K562 (cell line): ENCODE data around the gene PCDH1. TPM values are rescaled to one million over a fixed set of nuclear protein-coding genes. Genes with fewer than 3 reads are reported as not detected.
A peak's percentile ranks its signal among the peaks of the same experiment; 100 is the strongest.

Source experiments
- ADNP ChIP-seq: fragments of 200-800 bp; sonication (Bioruptor generic); IDR thresholded peaks from 2 replicates; pipeline ENCODE4 v1.6.1; 2016; ENCODE audit warnings: missing genetic modification characterization, missing compliant biosample characterization
- ARHGAP35 ChIP-seq: fragments of 450-650 bp; IDR thresholded peaks from 2 replicates; pipeline ENCODE4 v1.6.1; 2018; ENCODE audit not compliant: partially characterized antibody
- ARNT ChIP-seq, 2 experiments: fragments of 450-650 bp; IDR thresholded peaks; 2 replicates each; pipeline ENCODE4 v1.6.1; 2016; ENCODE audit warnings: mild to moderate bottlenecking in 1 of 2
- E4F1 ChIP-seq: fragments of 250-450 bp; sonication (Bioruptor Pico); IDR thresholded peaks from 2 replicates; pipeline ENCODE4 v1.5.0; 2021; ENCODE audit warnings: mild to moderate bottlenecking, borderline replicate concordance
- ESRRA ChIP-seq: fragments of 450-650 bp; IDR thresholded peaks from 2 replicates; pipeline ENCODE4 v1.6.1; 2014; ENCODE audit warnings: low read depth, mild to moderate bottlenecking, moderate library complexity, borderline replicate concordance
- ETS1 ChIP-seq: conservative IDR thresholded peaks from 2 replicates; pipeline ENCODE4 v1.6.1; 2011; ENCODE audit warnings: low read depth, mild to moderate bottlenecking, low read length; ENCODE audit not compliant: control insufficient read depth
- FOXA3 ChIP-seq, 2 experiments: fragments of 450-650 bp in 1 of 2; sonication (generic) in 1 of 2; formaldehyde crosslinking; IDR thresholded peaks in 1 of 2; conservative IDR thresholded peaks in 1 of 2; 2 replicates each; pipeline versions ENCODE4 v1.4.0 to v1.8.0; 2020 to 2022; ENCODE audit warnings: mild to moderate bottlenecking in 2 of 2, missing genetic modification reagents in 1 of 2
- HDAC2 ChIP-seq: fragments of 450-650 bp; IDR thresholded peaks from 2 replicates; pipeline ENCODE4 v1.6.1; 2016; ENCODE audit warnings: mild to moderate bottlenecking
- KLF13 ChIP-seq: fragments of 450-650 bp; IDR thresholded peaks from 2 replicates; pipeline ENCODE4 v1.6.1; 2016; ENCODE audit warnings: missing genetic modification characterization, low read depth, mild to moderate bottlenecking, missing compliant biosample characterization, moderate library complexity, borderline replicate concordance
- MAFF ChIP-seq: IDR thresholded peaks from 2 replicates; pipeline ENCODE4 v1.6.1; 2012; ENCODE audit warnings: low read length, improper control_type of control experiment
- MXD1 ChIP-seq: fragments of 250-450 bp; sonication (Bioruptor Pico); IDR thresholded peaks from 2 replicates; pipeline ENCODE4 v1.8.0; 2021; ENCODE audit warnings: borderline replicate concordance, mild to moderate bottlenecking, moderate library complexity; ENCODE audit not compliant: poor library complexity, severe bottlenecking
- PBX2 ChIP-seq, 2 experiments: IDR thresholded peaks in 1 of 2; conservative IDR thresholded peaks in 1 of 2; 2 replicates each; pipeline ENCODE4 v1.6.1; 2016; ENCODE audit warnings: low read depth in 2 of 2, mild to moderate bottlenecking in 1 of 2, missing compliant biosample characterization in 1 of 2, missing genetic modification characterization in 1 of 2, moderate library complexity in 1 of 2
- POLR2B ChIP-seq: fragments of 450-650 bp; IDR thresholded peaks from 2 replicates; pipeline ENCODE4 v1.6.1; 2018; ENCODE audit warnings: low read depth; ENCODE audit not compliant: partially characterized antibody
- RAD21 ChIP-seq, 2 experiments: fragments of 250-450 bp in 1 of 2; fragments of 450-650 bp in 1 of 2; sonication (Bioruptor Pico) in 1 of 2; formaldehyde crosslinking in 1 of 2; IDR thresholded peaks in 1 of 2; conservative IDR thresholded peaks in 1 of 2; 2 replicates each; pipeline versions ENCODE4 v1.4.0 to v1.8.0; 2020 to 2022; ENCODE audit warnings: mild to moderate bottlenecking in 2 of 2, moderate library complexity in 1 of 2
- SLC30A9 ChIP-seq: fragments of 250-450 bp; sonication (Bioruptor Pico); IDR thresholded peaks from 2 replicates; pipeline ENCODE4 v1.8.0; 2022; ENCODE audit warnings: mild to moderate bottlenecking, moderate library complexity
- SMARCB1 ChIP-seq: IDR thresholded peaks from 2 replicates; pipeline ENCODE4 v1.6.1; 2011; ENCODE audit warnings: improper control_type of control experiment, low read depth; ENCODE audit not compliant: insufficient read length
- SOX6 ChIP-seq: fragments of 450-650 bp; IDR thresholded peaks from 2 replicates; pipeline ENCODE4 v1.6.1; 2014; ENCODE audit warnings: mild to moderate bottlenecking
- YY1 ChIP-seq, 3 experiments: IDR thresholded peaks; 2 replicates each; pipeline ENCODE4 v1.6.1; 2011; ENCODE audit warnings: low read length in 2 of 3, mild to moderate bottlenecking in 2 of 3, moderate library complexity in 2 of 3, borderline replicate concordance in 1 of 3, control low read depth in 1 of 3, low read depth in 1 of 3; ENCODE audit not compliant: insufficient read depth in 3 of 3, insufficient replicate concordance in 2 of 3, control insufficient read depth in 1 of 3, insufficient read length in 1 of 3; ENCODE audit errors: extremely low read depth in 1 of 3
- ZC3H11A ChIP-seq: IDR thresholded peaks from 2 replicates; pipeline ENCODE4 v1.6.1; 2012; ENCODE audit warnings: low read depth, low read length, improper control_type of control experiment
- ZNF589 ChIP-seq: fragments of 200-800 bp; sonication (Bioruptor generic); IDR thresholded peaks from 2 replicates; pipeline ENCODE4 v1.6.1; 2016; ENCODE audit warnings: low read depth, missing genetic modification characterization, missing compliant biosample characterization
- polyA plus RNA-seq, 8 experiments: library from polyadenylated mRNA; depleted of rRNA in 4 of 8; stranded (reverse) in 5 of 8; unstranded in 3 of 8; fragments of >200 nt; fragmentation: Nextera tagmentation in 2 of 8; fragmentation: Illumina TruSeq in 1 of 8; extraction: Ambion mirVana in 2 of 8; extraction: Trizol in 1 of 8; gene quantifications; 2 replicates each; pipeline versions ENCODE4 v1.2.1 to v1.2.3, GENCODE V29; 2011 to 2014; ENCODE audit warnings: inconsistent platforms in 1 of 8, missing spikeins in 1 of 8
- total RNA-seq, 7 experiments: library from RNA; depleted of rRNA in 6 of 7; stranded (reverse); fragments of >200 nt in 6 of 7; fragmentation: Illumina TruSeq in 2 of 7; extraction: Trizol in 2 of 7; gene quantifications; 2 replicates each; pipeline versions ENCODE4 v1.2.1 to v1.2.3, GENCODE V29; 2011 to 2021; ENCODE audit warnings: low replicate concordance in 1 of 7

PCDH1 gene
- total and polyA plus RNA-seq, 9 of the 15 experiments (the other 6 are each of a cell fraction or from before 2014, with no cell fraction given): 0.11 to 3.6 (median 1.9) TPM; not detected in 1

- TF ChIP-seq PBX2 (CRISPR knock-in tag; IDR thresholded peaks at IDR 0.05; ENCODE audit: low read depth): no peak
- TF ChIP-seq PBX2 (tag; conservative IDR thresholded peaks at IDR 0.05; ENCODE audit: low read depth): no peak
- no peak for TF ChIP-seq E4F1 (CRISPR knock-in tag)
- no peak for TF ChIP-seq ARNT (IDR thresholded peaks at IDR 0.05)
- TF ChIP-seq SOX6: no peak
- no peak for TF ChIP-seq MXD1
- TF ChIP-seq ADNP: no peak
- peak; percentile 72 to 73 for TF ChIP-seq RAD21 (CRISPR knock-in tag; conservative IDR thresholded peaks at IDR 0.05 in 1 of 2, IDR thresholded peaks at IDR 0.05 in 1 of 2)
- no peak for TF ChIP-seq FOXA3 (CRISPR knock-in tag; conservative IDR thresholded peaks at IDR 0.05 in 1 of 2, IDR thresholded peaks at IDR 0.05 in 1 of 2)
- no peak for TF ChIP-seq SLC30A9 (CRISPR knock-in tag)
- TF ChIP-seq SMARCB1: no peak
- TF ChIP-seq ARHGAP35: no peak
- no peak for TF ChIP-seq ZC3H11A
- no peak for TF ChIP-seq ETS1
- peak in 1 of 3 experiments; percentile 22 for TF ChIP-seq YY1 (IDR thresholded peaks at IDR 0.05; ENCODE audit: borderline replicate concordance in 1 of 3, control insufficient read depth in 1 of 3, extremely low read depth in 1 of 3, insufficient read depth in 3 of 3, insufficient read length in 1 of 3, insufficient replicate concordance in 2 of 3, low read depth in 1 of 3, low read length in 2 of 3)
- TF ChIP-seq ZNF589: no peak
- TF ChIP-seq MAFF: no peak
- TF ChIP-seq ESRRA: peak; percentile 74
- TF ChIP-seq POLR2B: no peak
- TF ChIP-seq KLF13 (tag): no peak
- TF ChIP-seq HDAC2: no peak
Measured at GRCh38 chr5:141914199-141914743, 36.1 kb upstream of the PCDH1 start (continued).
